Mucosa of rectum (tissue), 2 donors: ENCODE measurements around the gene PRKAG2.

ENCODE experiments used
- H3K27ac ChIP-seq, 2 donors: one replicate each; pipeline ENCODE4 v1.7.0; 2013; ENCODE audit warnings: inconsistent platforms in 2 of 2, low read depth in 2 of 2, low read length in 2 of 2
- H3K27me3 ChIP-seq, 2 donors: one replicate each; pipeline ENCODE4 v1.7.0; 2013; ENCODE audit warnings: low read length in 2 of 2; ENCODE audit not compliant: control insufficient read depth in 2 of 2, insufficient read depth in 2 of 2
- H3K36me3 ChIP-seq, 2 donors: one replicate each; pipeline ENCODE4 v1.7.0; 2013; ENCODE audit warnings: low read length in 2 of 2; ENCODE audit not compliant: control insufficient read depth in 2 of 2, insufficient read depth in 2 of 2
- H3K4me1 ChIP-seq, 2 donors: one replicate each; pipeline ENCODE4 v1.7.0; 2013; ENCODE audit warnings: low read length in 2 of 2, mild to moderate bottlenecking in 1 of 2; ENCODE audit not compliant: control insufficient read depth in 2 of 2, insufficient read depth in 2 of 2
- H3K4me3 ChIP-seq, 2 donors: one replicate each; pipeline ENCODE4 v1.7.0; 2013; ENCODE audit warnings: low read length in 2 of 2
- H3K9ac ChIP-seq, 2 donors: one replicate each; pipeline ENCODE4 v1.7.0; 2013; ENCODE audit warnings: low read length in 2 of 2, low read depth in 1 of 2, mild to moderate bottlenecking in 1 of 2
- H3K9me3 ChIP-seq, 2 donors: one replicate each; pipeline ENCODE4 v1.7.0; 2013; ENCODE audit warnings: low read length in 2 of 2; ENCODE audit not compliant: control insufficient read depth in 2 of 2
- donor health status: healthy.
- donor health status: Normal muscosa, but diverticular disease.

The PRKAG2 gene

DNA sequence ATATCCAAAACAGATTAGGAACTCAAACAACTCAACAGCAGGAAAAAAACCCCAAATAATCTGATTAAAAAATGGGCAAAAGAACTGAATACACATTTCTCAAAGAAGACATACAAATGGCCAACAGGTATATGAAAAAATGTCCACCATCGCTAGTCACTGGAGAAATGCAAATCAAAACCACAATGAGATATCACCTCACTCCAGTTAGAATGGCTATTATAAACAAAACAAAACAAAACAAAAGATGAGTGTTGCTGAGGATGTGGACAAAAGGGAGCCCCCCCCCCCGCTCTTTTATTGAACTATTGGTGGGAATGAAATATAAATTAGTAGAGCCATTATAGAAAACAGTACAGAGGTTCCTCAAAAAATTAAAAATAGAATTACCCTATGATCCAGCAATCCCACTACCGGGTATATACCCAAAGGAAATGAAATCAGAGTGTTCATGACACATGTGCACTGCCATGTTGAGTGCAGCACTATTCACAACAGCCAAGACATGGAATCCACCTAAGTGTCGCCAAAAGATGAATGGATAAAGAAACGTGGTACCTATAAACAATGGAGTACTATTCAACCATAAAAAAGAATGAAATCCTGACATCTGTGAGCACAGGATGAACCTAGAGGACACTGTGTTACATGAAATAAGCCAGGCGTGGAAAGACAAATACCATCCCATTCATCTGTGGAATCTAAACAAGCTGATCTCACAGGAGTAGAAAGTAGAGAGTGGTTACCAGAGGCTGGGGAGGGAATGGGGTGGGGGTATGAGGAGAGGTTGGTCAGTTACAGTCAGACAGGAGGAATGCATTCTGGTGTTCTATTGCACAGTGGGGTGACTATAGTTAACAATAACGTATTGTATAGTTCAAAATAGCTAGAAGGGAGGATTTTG lies 279.1 kb downstream of the PRKAG2 start:
- Histone ChIP-seq H3K27ac (no peak overlapping the region), H3K9ac (no peak overlapping the region), H3K9me3 (no peaks in the 10 kb centered on the region), H3K36me3 (peaks cover 9 to 10% of the 10 kb centered on the region in 2 donors), H3K27me3 (no peaks in the 10 kb centered on the region), H3K4me1 (peaks cover 0 to 2% of the 10 kb centered on the region in 2 donors), H3K4me3 (no peak overlapping the region)

DNA sequence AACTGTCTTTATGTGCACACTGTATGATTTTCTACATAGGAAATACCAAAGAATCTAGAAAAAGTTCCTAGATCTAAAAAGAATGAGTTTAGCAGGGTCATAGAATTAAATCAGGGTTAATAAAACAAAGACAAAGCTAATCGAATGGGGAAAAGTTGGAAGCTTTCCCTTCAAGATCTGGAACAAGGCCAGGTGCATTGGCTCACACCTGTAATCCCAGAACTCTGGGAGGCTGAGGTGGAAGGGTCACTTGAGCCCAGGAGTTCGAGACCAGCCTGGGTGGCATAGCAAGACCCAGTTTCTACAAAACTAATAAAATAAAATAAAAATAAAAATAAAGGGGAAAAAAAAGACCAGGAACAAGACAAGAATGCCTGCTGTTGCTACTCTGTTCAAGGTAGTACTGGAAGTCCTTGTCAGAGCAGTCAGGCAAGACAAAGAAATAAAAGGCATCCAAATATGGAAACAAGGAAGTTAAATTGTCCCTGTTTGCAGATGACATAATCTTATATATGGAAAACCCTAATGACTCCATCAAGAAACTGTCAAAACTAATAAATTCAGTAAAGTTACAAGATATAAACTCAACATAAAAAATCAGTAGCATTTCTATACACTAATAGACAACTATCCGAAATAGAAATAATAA lies 281.1 kb downstream of the PRKAG2 start:
- H3K9me3 ChIP-seq: no peaks in the 10 kb centered on the region
- H3K27ac ChIP-seq: no peak overlapping the region
- H3K27me3 ChIP-seq: no peaks in the 10 kb centered on the region
- no peak overlapping the region for H3K9ac ChIP-seq
- H3K4me1 ChIP-seq: peaks cover 0 to 2% of the 10 kb centered on the region in 2 donors
- peaks cover 8 to 16% of the 10 kb centered on the region in 2 donors for H3K36me3 ChIP-seq
- no peak overlapping the region for H3K4me3 ChIP-seq

DNA sequence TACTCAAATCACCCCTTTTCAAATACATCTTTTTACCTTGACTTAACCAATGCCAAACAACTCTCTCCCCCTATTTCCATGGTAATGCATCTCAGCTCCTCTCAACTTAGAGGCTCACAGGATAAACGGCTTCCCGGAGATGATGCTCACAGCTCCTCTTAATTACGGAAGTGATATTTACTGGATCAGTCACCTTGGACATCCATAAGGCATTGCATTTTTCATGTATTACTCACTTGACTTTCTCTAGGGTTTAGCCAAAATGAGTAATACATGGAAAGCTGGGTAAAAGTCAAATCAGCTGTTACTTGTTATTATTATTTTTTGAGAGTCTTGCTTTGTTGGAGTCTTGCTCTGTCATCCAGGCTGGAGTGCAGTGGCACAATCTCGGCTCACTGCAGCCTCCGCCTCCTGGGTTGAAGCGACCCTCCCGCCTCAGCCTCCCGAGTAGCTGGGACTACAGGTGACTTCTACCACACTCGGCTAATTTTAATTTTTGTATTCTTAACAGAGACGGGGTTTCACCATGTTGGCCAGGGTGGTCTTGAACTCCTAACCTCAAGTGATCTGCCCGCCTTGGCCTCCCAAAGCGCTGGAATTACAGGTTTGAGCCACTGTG lies 283.9 kb downstream of the PRKAG2 start:
- Histone ChIP-seq H3K9ac (no peak overlapping the region), H3K27ac (no peak overlapping the region), H3K4me1 (peaks cover 0 to 2% of the 10 kb centered on the region in 2 donors), H3K9me3 (no peaks in the 10 kb centered on the region), H3K4me3 (no peak overlapping the region), H3K36me3 (peaks cover 8 to 16% of the 10 kb centered on the region in 2 donors), H3K27me3 (no peaks in the 10 kb centered on the region)

DNA sequence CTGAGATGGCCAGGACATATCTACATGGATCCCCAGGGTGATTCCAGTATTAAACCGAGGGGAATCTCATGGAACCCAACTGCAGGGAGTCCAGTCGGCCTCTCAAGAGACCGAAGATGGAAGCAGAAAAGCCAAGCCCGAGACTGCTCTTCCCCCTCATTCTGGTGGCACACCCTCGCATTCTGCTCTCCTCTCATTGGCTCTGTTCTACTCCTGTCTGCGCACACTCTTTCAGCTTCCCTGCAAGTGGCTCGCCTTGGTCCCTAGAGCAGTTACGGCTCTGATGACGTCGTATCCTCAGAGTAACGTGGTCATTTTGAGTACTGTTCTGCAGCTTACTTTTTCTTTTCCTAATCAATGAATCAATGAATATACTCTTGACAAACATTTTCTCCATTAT lies 284.6 kb downstream of the PRKAG2 start:
- Histone ChIP-seq H3K4me1 (peaks cover 0 to 2% of the 10 kb centered on the region in 2 donors), H3K9me3 (no peaks in the 10 kb centered on the region), H3K27me3 (no peaks in the 10 kb centered on the region), H3K27ac (no peak overlapping the region), H3K36me3 (peaks cover 8 to 16% of the 10 kb centered on the region in 2 donors), H3K4me3 (no peak overlapping the region), H3K9ac (no peak overlapping the region)

DNA sequence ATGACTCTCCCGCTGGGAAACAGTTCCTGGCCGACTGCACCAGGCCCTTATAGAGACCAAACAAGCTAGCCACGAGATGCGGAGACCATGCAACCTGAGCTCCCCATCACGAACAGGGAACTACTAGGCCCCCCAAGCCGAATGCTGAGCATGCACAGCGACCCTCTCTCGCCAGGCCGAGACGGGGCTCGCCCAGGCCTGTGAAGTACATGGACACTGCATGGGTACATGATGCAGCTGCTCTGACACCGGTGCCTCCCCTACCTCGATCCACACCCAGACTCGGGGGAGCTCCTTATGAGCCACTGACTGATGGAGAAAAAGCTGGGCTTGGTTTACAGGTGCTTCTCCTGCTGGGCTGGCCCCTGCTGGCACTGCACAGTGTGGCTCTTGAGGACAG lies 285.0 kb downstream of the PRKAG2 start:
- no peak overlapping the region for H3K4me3 ChIP-seq
- H3K4me1 ChIP-seq: peaks cover 0 to 2% of the 10 kb centered on the region in 2 donors
- H3K27ac ChIP-seq: no peak overlapping the region

DNA sequence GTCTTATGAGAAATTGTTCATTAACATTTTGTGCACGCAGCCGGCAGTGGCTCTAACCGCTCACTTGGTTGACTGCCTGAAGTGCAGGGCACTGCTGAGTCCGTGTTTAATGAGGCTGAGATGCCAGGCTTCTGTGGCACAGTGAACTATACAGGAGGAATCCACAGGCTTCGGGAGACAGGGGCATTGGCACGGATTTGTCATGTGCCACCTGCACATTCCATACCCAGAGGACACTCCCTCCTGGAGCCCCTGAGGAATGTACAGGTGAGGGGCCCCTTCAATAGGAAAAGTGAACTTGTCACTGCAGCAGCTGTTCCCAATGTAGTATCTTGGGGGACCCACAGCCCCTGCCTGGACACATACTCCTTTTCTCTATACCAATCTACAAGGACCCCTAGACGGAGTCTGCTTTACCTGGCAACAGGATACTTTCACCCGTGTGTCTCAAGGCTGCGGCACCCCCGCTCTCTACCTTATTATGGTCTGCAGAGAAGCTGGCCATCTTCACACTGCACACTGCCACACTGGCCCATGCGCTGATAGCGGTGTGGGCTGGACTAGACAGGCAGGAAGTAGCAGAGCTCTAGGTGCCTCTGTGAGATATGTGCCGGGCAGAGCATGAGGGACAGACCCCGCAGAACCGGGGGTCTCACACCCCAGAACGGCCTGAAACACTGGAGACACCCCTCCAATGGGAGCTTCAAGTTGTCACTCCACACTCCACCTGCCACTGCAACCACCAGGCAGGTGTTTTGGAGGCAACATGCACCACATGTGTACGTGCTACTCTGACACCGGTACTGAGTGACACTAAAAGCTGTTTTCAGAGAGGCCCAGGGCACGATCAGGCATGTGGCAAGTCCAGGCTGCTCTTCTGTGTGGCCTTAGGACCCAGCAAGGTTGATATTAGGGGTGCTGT lies 285.8 kb downstream of the PRKAG2 start:
- Histone ChIP-seq H3K27ac (peak overlapping the region in 1 of 2 donors; percentile 33), H3K27me3 (no peaks in the 10 kb centered on the region), H3K4me1 (peaks cover 0 to 2% of the 10 kb centered on the region in 2 donors), H3K4me3 (no peak overlapping the region), H3K9ac (no peak overlapping the region), H3K9me3 (no peaks in the 10 kb centered on the region), H3K36me3 (peaks cover 8 to 18% of the 10 kb centered on the region in 2 donors)

More for the DNA sequence above, 285.0 kb downstream of the PRKAG2 start:
- H3K9me3 ChIP-seq: no peaks in the 10 kb centered on the region
- no peaks in the 10 kb centered on the region for H3K27me3 ChIP-seq
- no peak overlapping the region for H3K9ac ChIP-seq
- peaks cover 8 to 16% of the 10 kb centered on the region in 2 donors for H3K36me3 ChIP-seq

DNA sequence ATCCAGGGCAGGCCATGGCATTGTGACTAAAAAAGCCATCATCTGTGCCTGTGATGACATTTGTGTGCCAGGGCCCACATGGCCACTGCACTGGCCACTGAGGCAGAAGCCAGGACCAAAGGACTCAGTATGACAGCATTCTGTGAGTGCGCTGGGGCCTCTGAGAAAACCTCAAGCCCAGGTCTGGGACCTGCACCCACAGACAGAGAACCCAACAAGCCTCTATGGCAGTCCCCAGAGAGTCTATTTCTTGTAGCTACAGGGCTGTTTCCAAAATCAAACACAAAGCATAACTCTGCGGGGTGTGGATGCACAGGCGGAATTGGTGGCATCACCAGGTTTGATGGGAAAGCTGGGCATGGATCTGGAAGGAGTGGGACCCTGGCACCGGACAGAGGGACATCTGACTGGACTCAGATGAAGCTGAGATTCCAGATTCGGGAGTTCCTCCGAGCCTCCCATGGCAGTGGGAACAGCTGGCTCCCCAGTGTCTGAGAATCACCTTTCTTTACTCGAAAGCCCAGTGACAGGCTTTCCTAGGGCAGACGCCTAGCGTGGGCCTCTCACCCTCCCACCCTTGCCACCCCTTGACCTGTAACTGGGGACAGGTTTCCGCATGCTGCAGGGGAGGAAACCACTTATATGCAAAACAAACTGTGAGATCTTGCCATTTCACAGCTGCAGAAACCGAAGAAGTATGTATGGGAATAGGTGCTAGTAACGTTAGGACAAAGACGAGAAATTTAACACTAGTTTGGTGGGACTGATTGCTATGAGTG lies 286.7 kb downstream of the PRKAG2 start:
- Histone ChIP-seq H3K9me3 (no peaks in the 10 kb centered on the region), H3K4me1 (no peaks in the 10 kb centered on the region), H3K27me3 (no peaks in the 10 kb centered on the region), H3K9ac (no peak overlapping the region), H3K4me3 (no peak overlapping the region), H3K36me3 (peaks cover 8 to 18% of the 10 kb centered on the region in 2 donors), H3K27ac (peak overlapping the region in 1 of 2 donors; percentile 33)

DNA sequence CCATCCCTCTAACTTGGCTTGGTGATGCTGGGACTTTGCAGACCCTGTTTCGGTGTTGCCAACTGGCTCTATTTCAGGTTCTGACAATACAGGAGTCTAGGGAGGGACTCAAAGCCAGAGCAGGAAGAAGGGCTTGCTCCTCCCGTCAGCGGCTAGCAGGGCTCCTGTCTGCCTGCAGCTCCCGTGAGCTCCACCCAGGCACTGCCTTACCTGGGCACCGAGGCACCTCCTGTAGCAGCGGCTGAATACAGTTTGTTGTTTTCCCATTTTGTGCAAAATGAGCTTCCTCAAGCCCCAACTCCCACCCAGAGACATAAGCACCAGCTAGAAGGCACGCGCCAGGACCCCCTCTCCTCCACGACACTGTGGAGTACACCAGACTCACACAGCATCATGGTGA lies 287.9 kb downstream of the PRKAG2 start:
- H3K9me3 ChIP-seq: no peaks in the 10 kb centered on the region
- no peak overlapping the region for H3K9ac ChIP-seq
- H3K27ac ChIP-seq: no peak overlapping the region
- no peak overlapping the region for H3K4me3 ChIP-seq
- no peaks in the 10 kb centered on the region for H3K27me3 ChIP-seq
- H3K4me1 ChIP-seq: no peaks in the 10 kb centered on the region
- H3K36me3 ChIP-seq: peaks cover 5 to 13% of the 10 kb centered on the region in 2 donors
